ENCODE results near the gene RPS21.

- TF ChIP-seq POLR2AphosphoS5 (IDR thresholded peaks at IDR 0.05) (no peak), CTCF (IDR thresholded peaks at IDR 0.05 in 8 of 11, conservative IDR thresholded peaks at IDR 0.05 in 3 of 11) (no peak)
These were observed 51.0 kb downstream of the RPS21 start for GRCh38 chr20:62437927-62438326.
